HUES48 (cell line): ENCODE measurements around the gene TNFAIP8.

ENCODE experiments used
- H3K27ac ChIP-seq: one replicate; pipeline ENCODE4 v1.7.0; 2013; ENCODE audit warnings: low read depth, low read length, inconsistent platforms
- H3K27me3 ChIP-seq: 2 replicates; pipeline ENCODE4 v1.6.1; 2013; ENCODE audit warnings: mild to moderate bottlenecking, low read length; ENCODE audit not compliant: control insufficient read depth, insufficient read depth
- H3K36me3 ChIP-seq: 2 replicates; pipeline ENCODE4 v1.6.1; 2013; ENCODE audit warnings: low read length; ENCODE audit not compliant: control insufficient read depth, insufficient read depth
- H3K4me1 ChIP-seq: 2 replicates; pipeline ENCODE4 v1.6.1; 2013; ENCODE audit warnings: mild to moderate bottlenecking, low read length; ENCODE audit not compliant: control insufficient read depth, insufficient read depth
- H3K4me3 ChIP-seq: 2 replicates; pipeline ENCODE4 v1.5.1; 2013; ENCODE audit warnings: mild to moderate bottlenecking, low read depth, low read length
- H3K9ac ChIP-seq: 2 replicates; pipeline ENCODE4 v1.6.1; 2013; ENCODE audit warnings: mild to moderate bottlenecking, low read depth, low read length, moderate library complexity
- H3K9me3 ChIP-seq: 2 replicates; pipeline ENCODE4 v1.6.1; 2013; ENCODE audit warnings: low read length; ENCODE audit not compliant: control insufficient read depth, insufficient read depth

Gene TNFAIP8

DNA sequence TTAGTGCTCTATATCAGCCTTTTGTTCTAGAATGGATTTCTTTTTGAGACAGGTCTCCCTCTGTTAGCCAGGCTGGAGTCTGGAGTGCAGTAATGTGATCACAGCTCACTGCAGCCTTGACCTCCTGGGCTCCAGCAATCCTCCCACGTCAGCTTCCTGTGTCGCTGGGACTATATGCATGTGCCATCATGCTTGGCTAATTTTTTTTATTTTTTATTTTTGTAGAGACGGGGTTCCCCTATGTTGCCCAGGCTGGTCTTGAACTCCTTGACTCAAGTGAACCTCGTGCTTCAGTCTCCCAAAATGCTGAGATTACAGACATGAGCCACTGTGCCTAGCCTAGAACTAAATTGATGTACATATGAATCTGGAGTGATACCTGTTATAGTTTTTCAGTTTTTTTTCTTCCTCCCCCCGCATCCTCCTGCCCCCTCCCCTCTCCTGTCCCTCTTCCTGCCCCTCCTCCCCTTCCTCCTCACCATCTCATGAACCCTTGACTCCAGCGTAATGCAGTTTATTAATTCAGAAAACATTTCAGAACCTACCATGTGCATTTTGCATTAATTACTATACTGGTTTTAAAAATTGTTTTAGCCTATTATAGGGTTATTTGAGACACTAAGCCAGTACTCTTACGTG, 37.4 kb upstream of the TNFAIP8 start:
- Histone ChIP-seq H3K9ac (no peak overlapping the region), H3K4me1 (peaks cover 12% of the 10 kb centered on the region), H3K36me3 (no peaks in the 10 kb centered on the region)

DNA sequence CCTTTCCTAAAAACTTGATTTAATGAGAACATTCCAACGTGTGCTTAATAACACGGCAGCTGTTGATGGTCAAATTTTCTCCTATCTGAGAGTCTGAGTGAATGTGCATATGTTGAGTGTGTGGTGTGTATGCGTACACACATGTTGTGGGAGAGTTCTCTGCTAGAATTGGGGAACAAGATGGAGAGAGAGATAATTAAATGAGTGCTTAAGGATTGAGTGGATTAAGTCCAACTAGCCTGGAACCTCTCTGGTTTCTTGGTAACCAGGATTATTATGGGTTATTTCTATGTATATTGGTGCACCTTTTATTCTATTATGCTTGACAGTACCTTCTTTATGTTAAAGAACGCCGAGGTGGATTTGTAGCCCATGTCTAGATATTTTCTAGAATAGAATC, 36.4 kb upstream of the TNFAIP8 start:
- no peaks in the 10 kb centered on the region for H3K36me3 ChIP-seq
- H3K27me3 ChIP-seq = no peaks in the 10 kb centered on the region
- H3K9ac ChIP-seq = no peak overlapping the region
- H3K9me3 ChIP-seq = no peaks in the 10 kb centered on the region
- no peak overlapping the region for H3K27ac ChIP-seq
- no peak overlapping the region for H3K4me3 ChIP-seq
- peaks cover 21% of the 10 kb centered on the region for H3K4me1 ChIP-seq

More for the DNA sequence above, 37.4 kb upstream of the TNFAIP8 start:
- Histone ChIP-seq H3K27me3 (no peaks in the 10 kb centered on the region), H3K4me3 (no peak overlapping the region), H3K27ac (no peak overlapping the region), H3K9me3 (no peaks in the 10 kb centered on the region)

DNA sequence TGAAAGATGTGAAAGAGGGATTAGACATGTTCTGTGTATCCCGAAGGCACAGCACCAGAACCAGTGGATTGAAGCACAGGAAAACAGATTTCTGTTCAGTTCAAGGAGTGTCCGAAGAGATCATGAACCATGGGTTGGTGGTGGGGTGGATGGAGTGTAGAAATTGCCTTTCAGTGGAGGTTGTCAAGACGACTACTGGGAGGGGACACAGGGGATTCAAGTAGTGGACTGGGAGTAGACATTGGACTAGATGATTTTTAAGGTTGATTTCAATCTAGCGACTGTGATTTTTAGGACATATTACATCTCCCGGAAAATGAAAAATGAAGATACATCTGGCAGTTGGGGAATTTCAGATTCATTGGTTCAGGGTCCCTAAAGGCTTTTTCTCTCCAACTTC, 35.9 kb upstream of the TNFAIP8 start:
- no peak overlapping the region for H3K9ac ChIP-seq
- peaks cover 23% of the 10 kb centered on the region for H3K4me1 ChIP-seq
- no peaks in the 10 kb centered on the region for H3K36me3 ChIP-seq
- no peak overlapping the region for H3K4me3 ChIP-seq
- no peaks in the 10 kb centered on the region for H3K27me3 ChIP-seq
- no peak overlapping the region for H3K27ac ChIP-seq
- no peaks in the 10 kb centered on the region for H3K9me3 ChIP-seq

DNA sequence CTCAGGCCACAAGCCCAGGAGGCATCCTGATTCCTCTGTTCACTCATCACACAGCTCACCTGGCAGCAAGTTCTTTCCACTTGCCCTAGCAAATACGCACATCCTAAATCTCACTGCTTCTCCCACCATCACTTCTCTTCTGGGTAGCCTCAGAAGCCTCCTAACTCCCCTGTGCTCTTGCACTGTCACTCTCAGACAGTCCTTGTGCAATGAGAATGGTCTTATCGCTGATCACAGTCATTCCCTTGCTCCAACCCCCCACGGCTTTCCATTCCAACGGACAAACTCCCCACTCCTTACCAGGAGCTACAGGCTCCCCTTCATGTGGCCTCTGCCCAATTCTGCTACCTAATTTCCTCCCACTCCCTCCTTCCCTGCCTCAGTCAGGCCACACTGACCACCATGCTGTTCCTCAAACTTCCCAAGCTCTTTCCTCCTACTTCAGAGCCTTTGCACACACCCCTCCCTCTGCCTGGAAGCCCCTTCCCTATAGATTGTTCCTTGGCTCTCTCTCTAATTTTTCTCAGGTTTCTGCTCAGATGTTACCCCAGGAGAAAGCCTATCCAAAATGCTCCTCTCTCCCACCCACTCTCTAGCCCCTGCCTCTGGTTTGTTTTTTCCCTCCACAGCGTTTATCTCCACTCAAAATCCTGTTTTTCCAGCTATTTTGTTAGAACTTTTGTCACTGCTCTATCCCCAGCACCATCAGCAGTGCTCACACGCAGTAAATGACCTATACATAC, 34.1 kb upstream of the TNFAIP8 start:
- Histone ChIP-seq H3K9ac (no peak overlapping the region), H3K36me3 (no peaks in the 10 kb centered on the region), H3K27ac (no peak overlapping the region), H3K27me3 (no peaks in the 10 kb centered on the region), H3K4me1 (peaks cover 28% of the 10 kb centered on the region), H3K9me3 (no peaks in the 10 kb centered on the region), H3K4me3 (no peak overlapping the region)

GRCh38 chr5:119322312-119322947, 33.4 kb upstream of the TNFAIP8 start:
- Histone ChIP-seq H3K36me3 (no peaks in the 10 kb centered on the region), H3K9me3 (no peaks in the 10 kb centered on the region), H3K4me3 (no peak overlapping the region), H3K9ac (no peak overlapping the region), H3K4me1 (peaks cover 28% of the 10 kb centered on the region), H3K27me3 (no peaks in the 10 kb centered on the region), H3K27ac (no peak overlapping the region)

DNA sequence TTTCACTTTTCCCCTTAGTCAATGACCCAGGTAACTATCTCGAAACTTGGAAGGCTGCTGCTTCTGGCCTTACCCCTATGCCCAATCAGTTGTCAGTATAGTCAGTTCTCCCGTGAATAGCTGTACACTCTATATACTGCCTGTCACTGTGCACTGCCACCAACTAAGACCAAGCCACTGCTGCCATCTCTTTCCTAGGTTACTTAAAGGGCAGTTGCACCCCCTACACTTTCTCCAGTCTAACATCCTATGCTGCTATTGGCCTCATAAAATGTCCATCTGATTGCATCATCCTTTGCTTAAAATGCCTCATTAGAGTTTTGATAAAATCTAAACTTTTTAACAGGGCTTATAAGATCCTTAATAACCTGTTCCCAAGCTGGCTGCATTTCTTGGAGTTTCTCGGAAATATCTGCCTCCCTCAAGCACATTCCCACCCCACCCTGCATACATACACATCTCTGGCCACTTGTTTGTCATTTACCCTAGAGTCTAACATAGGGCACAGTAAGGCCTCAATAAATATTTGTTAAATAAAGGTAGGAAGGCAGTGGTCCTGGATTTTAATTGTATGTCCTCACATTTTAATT, 32.8 kb upstream of the TNFAIP8 start:
- Histone ChIP-seq H3K4me1 (peaks cover 33% of the 10 kb centered on the region), H3K27ac (peak overlapping the region; percentile 66), H3K4me3 (no peak overlapping the region)

GRCh38 chr5:119323601-119324000, 32.2 kb upstream of the TNFAIP8 start:
- Histone ChIP-seq H3K9ac (no peak overlapping the region), H3K4me1 (peaks cover 38% of the 10 kb centered on the region), H3K27me3 (no peaks in the 10 kb centered on the region), H3K36me3 (no peaks in the 10 kb centered on the region), H3K4me3 (no peak overlapping the region), H3K27ac (peak overlapping the region; percentile 66), H3K9me3 (no peaks in the 10 kb centered on the region)

More for the DNA sequence above, 32.8 kb upstream of the TNFAIP8 start:
- Histone ChIP-seq H3K36me3 (no peaks in the 10 kb centered on the region), H3K9me3 (no peaks in the 10 kb centered on the region), H3K27me3 (no peaks in the 10 kb centered on the region), H3K9ac (no peak overlapping the region)

- no peak overlapping the region for H3K27ac ChIP-seq
- no peaks in the 10 kb centered on the region for H3K27me3 ChIP-seq
- H3K36me3 ChIP-seq = no peaks in the 10 kb centered on the region
- peaks cover 48% of the 10 kb centered on the region for H3K4me1 ChIP-seq
- no peak overlapping the region for H3K9ac ChIP-seq
- no peak overlapping the region for H3K4me3 ChIP-seq
- H3K9me3 ChIP-seq = no peaks in the 10 kb centered on the region
These were observed 31.0 kb upstream of the TNFAIP8 start for GRCh38 chr5:119324842-119325241.

DNA sequence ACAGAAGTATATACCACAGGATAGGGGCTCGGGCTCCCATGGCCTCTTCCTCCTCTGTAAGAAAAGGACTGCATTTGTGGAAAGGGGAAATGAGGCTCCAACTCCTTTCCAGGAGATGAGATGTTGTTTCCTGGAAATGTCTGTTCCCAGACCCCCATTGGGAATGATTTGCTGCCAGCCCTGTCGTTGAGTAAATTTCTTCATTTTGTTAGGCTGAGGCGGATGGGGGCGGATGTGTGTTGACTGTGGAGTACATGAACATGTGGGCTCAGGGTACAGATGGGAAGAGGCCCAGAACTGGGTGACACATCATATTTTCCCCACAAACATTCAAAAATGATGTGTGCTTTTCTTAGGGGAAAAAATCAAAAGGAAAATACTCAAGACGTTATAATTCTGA, 28.8 kb upstream of the TNFAIP8 start:
- Histone ChIP-seq H3K4me1 (peaks cover 48% of the 10 kb centered on the region), H3K4me3 (no peak overlapping the region), H3K27me3 (no peaks in the 10 kb centered on the region), H3K27ac (no peak overlapping the region), H3K36me3 (no peaks in the 10 kb centered on the region), H3K9ac (no peak overlapping the region), H3K9me3 (no peaks in the 10 kb centered on the region)

DNA sequence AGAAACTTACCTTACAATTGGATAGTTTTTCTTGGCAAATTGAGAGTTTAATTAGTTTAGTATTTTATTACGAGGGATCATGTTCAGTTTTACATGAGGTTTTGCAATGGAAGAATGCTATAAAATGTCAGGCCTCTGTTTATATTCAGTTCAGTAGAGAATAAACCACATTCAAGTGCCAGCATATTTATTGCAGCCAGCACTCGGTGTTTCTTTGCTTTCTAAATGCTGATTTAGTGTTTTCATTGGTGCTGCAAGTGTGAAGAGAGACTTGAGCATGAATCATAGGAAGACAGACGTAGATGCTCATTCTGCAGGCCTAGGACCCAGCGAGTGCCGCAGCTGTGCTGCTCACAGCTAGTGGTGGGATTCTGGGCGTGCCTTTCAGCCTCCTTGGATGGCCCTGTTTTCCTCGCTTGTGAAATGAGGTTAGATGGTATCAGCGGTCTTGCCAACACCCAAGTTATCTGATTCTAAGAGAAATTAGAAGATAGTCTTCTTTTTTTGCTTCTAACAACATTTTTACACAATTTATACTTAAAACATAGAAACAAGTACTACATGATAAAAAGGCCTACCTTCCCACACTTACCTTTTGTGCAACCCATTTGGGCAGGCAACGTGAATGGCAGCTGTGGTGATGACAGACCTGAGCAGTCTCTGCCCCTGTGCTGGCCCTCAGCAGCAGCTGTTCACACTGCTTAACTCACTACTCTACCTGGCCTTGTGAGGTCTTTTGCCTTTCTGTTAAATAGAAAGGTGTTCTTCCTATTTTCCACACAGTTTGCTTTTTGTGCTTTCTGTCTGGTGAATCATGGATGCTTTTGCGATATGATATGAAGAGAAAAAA, 26.8 kb upstream of the TNFAIP8 start:
- Histone ChIP-seq H3K4me1 (peaks cover 31% of the 10 kb centered on the region), H3K9ac (no peak overlapping the region), H3K4me3 (no peak overlapping the region), H3K27ac (peak overlapping the region; percentile 63), H3K36me3 (no peaks in the 10 kb centered on the region), H3K9me3 (no peaks in the 10 kb centered on the region), H3K27me3 (no peaks in the 10 kb centered on the region)
